SK-N-SH treated with all-trans-retinoic acid at 6 μM for 48 hours (cell line): ENCODE data around the gene MACC1.
A peak's percentile ranks its signal among the peaks of the same experiment; 100 is the strongest.

ENCODE experiments used
- ATAC-seq: fragments of 200-7000 bp; cut with Tn5 transposase; 3 replicates; pipeline ENCODE4 v1.9.1; 2020; ENCODE audit warnings: mild to moderate bottlenecking, moderate library complexity
- ARNTL ChIP-seq: fragments of 450-650 bp; formaldehyde crosslinking; IDR thresholded peaks from 2 replicates; pipeline ENCODE4 v1.5.0; 2020; ENCODE audit warnings: low read depth, mild to moderate bottlenecking, moderate library complexity, borderline replicate concordance
- BACH2 ChIP-seq: fragments of 250-450 bp; sonication (Bioruptor Pico); IDR thresholded peaks from 2 replicates; pipeline ENCODE4 v1.9.0; 2021; ENCODE audit warnings: mild to moderate bottlenecking, borderline replicate concordance
- CREB5 ChIP-seq: fragments of 250-450 bp; sonication (Bioruptor Pico); IDR thresholded peaks from 2 replicates; pipeline ENCODE4 v1.5.1; 2020; ENCODE audit warnings: low read depth, mild to moderate bottlenecking, moderate library complexity
- CSDC2 ChIP-seq: fragments of 250-450 bp; sonication (Bioruptor Pico); IDR thresholded peaks from 2 replicates; pipeline ENCODE4 v1.5.0; 2020; ENCODE audit warnings: mild to moderate bottlenecking, moderate library complexity
- ESRRG ChIP-seq: fragments of 250-450 bp; sonication (Bioruptor Pico); IDR thresholded peaks from 2 replicates; pipeline ENCODE4 v1.6.1; 2021; ENCODE audit warnings: mild to moderate bottlenecking
- GLIS3 ChIP-seq: fragments of 250-450 bp; sonication (Bioruptor Pico); IDR thresholded peaks from 2 replicates; pipeline ENCODE4 v1.5.0; 2020; ENCODE audit warnings: mild to moderate bottlenecking, moderate library complexity
- ISL1 ChIP-seq: fragments of 250-450 bp; sonication (Bioruptor Pico); IDR thresholded peaks from 2 replicates; pipeline ENCODE4 v2.1.2; 2022; ENCODE audit warnings: mild to moderate bottlenecking, moderate library complexity
- RARB ChIP-seq: fragments of 250-450 bp; sonication (Bioruptor Pico); IDR thresholded peaks from 2 replicates; pipeline ENCODE4 v1.8.0; 2021; ENCODE audit warnings: mild to moderate bottlenecking, moderate library complexity
- SNAI2 ChIP-seq: fragments of 250-450 bp; sonication (Bioruptor Pico); IDR thresholded peaks from 2 replicates; pipeline ENCODE4 v1.5.0; 2020; ENCODE audit warnings: mild to moderate bottlenecking, moderate library complexity
- TCF4 ChIP-seq: fragments of 250-450 bp; sonication (Bioruptor Pico); IDR thresholded peaks from 2 replicates; pipeline ENCODE4 v1.8.0; 2021; ENCODE audit warnings: mild to moderate bottlenecking, moderate library complexity, borderline replicate concordance
- TOX ChIP-seq: fragments of 250-450 bp; sonication (Bioruptor Pico); IDR thresholded peaks from 2 replicates; pipeline ENCODE4 v1.8.0; 2021; ENCODE audit warnings: mild to moderate bottlenecking, moderate library complexity, borderline replicate concordance
- ZFP3 ChIP-seq: fragments of 250-450 bp; sonication (Bioruptor Pico); IDR thresholded peaks from 2 replicates; pipeline ENCODE4 v1.5.0; 2020; ENCODE audit warnings: mild to moderate bottlenecking, moderate library complexity
- ZFP30 ChIP-seq: fragments of 450-650 bp; formaldehyde crosslinking; IDR thresholded peaks from 2 replicates; pipeline ENCODE4 v1.5.0; 2022; ENCODE audit warnings: mild to moderate bottlenecking, moderate library complexity
- ZNF565 ChIP-seq: fragments of 450-650 bp; formaldehyde crosslinking; conservative IDR thresholded peaks from 2 replicates; pipeline ENCODE4 v1.5.0; 2020; ENCODE audit warnings: low read depth, mild to moderate bottlenecking, moderate library complexity
- ZNF70 ChIP-seq: fragments of 450-650 bp; formaldehyde crosslinking; IDR thresholded peaks from 2 replicates; pipeline ENCODE4 v1.5.0; 2020; ENCODE audit warnings: mild to moderate bottlenecking, moderate library complexity
- ZNF8 ChIP-seq: fragments of 450-650 bp; formaldehyde crosslinking; IDR thresholded peaks from 2 replicates; pipeline ENCODE4 v1.5.0; 2020; ENCODE audit warnings: mild to moderate bottlenecking, moderate library complexity
- TF ChIP-seq, protein P1 (sequence below): fragments of 250-450 bp; sonication (Bioruptor Pico); IDR thresholded peaks from 2 replicates; pipeline ENCODE4 v1.5.0; 2020; ENCODE audit warnings: mild to moderate bottlenecking, moderate library complexity
- TF ChIP-seq, protein P2 (sequence below): fragments of 250-450 bp; sonication (Bioruptor Pico); IDR thresholded peaks from 2 replicates; pipeline ENCODE4 v1.8.0; 2021; ENCODE audit warnings: low read depth, mild to moderate bottlenecking, moderate library complexity, borderline replicate concordance
- TF ChIP-seq, protein P3 (sequence below): fragments of 250-450 bp; sonication (Bioruptor Pico); IDR thresholded peaks from 2 replicates; pipeline ENCODE4 v1.8.0; 2020; ENCODE audit warnings: mild to moderate bottlenecking, moderate library complexity, borderline replicate concordance

Gene MACC1

DNA sequence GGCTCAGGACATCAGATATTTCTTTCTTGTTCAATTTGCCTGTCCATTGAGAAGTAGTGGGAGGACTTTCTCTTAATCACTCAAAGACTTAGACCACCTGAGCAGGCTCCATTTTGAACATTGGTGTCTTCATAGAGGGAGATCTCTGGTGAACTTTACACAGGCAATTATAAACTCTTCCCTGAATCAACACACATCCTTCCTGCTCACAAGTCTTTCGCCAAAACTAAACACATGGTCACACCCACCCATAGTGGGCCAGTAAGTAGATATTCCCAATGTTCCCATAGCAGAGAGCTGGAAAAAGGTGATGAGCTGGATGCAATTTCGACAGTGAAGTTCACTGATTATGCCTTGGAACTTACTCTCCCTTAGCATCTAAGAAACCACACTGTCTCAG, 8.2 kb upstream of the MACC1 start:
- no peak for ATAC-seq
- TF ChIP-seq ARNTL (no peak), ZFP3 (CRISPR knock-in tag) (no peak), RARB (no peak), ZFP30 (CRISPR knock-in tag) (no peak), ZNF565 (CRISPR knock-in tag) (no peak), GLIS3 (CRISPR knock-in tag) (no peak), ISL1 (no peak), SNAI2 (no peak), TOX (no peak), ZNF70 (CRISPR knock-in tag) (no peak), ESRRG (CRISPR knock-in tag) (no peak), CSDC2 (CRISPR knock-in tag) (no peak), ZNF8 (CRISPR knock-in tag) (no peak)
- TF ChIP-seq, protein P1, sequence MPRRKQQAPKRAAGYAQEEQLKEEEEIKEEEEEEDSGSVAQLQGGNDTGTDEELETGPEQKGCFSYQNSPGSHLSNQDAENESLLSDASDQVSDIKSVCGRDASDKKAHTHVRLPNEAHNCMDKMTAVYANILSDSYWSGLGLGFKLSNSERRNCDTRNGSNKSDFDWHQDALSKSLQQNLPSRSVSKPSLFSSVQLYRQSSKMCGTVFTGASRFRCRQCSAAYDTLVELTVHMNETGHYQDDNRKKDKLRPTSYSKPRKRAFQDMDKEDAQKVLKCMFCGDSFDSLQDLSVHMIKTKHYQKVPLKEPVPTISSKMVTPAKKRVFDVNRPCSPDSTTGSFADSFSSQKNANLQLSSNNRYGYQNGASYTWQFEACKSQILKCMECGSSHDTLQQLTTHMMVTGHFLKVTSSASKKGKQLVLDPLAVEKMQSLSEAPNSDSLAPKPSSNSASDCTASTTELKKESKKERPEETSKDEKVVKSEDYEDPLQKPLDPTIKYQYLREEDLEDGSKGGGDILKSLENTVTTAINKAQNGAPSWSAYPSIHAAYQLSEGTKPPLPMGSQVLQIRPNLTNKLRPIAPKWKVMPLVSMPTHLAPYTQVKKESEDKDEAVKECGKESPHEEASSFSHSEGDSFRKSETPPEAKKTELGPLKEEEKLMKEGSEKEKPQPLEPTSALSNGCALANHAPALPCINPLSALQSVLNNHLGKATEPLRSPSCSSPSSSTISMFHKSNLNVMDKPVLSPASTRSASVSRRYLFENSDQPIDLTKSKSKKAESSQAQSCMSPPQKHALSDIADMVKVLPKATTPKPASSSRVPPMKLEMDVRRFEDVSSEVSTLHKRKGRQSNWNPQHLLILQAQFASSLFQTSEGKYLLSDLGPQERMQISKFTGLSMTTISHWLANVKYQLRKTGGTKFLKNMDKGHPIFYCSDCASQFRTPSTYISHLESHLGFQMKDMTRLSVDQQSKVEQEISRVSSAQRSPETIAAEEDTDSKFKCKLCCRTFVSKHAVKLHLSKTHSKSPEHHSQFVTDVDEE (CRISPR knock-in tag) = no peak
- TF ChIP-seq, protein P2, sequence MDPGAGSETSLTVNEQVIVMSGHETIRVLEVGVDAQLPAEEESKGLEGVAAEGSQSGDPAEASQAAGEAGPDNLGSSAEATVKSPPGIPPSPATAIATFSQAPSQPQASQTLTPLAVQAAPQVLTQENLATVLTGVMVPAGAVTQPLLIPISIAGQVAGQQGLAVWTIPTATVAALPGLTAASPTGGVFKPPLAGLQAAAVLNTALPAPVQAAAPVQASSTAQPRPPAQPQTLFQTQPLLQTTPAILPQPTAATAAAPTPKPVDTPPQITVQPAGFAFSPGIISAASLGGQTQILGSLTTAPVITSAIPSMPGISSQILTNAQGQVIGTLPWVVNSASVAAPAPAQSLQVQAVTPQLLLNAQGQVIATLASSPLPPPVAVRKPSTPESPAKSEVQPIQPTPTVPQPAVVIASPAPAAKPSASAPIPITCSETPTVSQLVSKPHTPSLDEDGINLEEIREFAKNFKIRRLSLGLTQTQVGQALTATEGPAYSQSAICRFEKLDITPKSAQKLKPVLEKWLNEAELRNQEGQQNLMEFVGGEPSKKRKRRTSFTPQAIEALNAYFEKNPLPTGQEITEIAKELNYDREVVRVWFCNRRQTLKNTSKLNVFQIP = no peak

DNA sequence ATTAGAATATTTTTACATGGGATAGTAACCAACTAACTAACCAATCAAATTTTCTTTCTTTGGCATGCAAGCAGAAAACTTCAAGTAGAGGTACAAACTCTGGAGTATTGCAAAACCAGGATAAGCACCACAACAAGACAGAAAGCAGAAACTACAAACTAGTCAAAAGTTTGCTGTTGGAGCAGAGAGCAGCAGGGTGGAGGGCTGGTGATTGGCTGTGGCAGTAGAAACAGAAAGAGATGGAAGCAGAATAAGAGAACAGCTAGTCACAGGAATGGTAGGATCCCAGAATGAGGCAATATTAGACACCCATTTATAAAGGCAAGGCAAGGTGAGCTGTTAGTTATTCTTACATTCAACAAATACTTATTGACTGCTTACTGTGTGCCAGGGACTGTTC, 6.8 kb upstream of the MACC1 start:
- TF ChIP-seq, protein P3, sequence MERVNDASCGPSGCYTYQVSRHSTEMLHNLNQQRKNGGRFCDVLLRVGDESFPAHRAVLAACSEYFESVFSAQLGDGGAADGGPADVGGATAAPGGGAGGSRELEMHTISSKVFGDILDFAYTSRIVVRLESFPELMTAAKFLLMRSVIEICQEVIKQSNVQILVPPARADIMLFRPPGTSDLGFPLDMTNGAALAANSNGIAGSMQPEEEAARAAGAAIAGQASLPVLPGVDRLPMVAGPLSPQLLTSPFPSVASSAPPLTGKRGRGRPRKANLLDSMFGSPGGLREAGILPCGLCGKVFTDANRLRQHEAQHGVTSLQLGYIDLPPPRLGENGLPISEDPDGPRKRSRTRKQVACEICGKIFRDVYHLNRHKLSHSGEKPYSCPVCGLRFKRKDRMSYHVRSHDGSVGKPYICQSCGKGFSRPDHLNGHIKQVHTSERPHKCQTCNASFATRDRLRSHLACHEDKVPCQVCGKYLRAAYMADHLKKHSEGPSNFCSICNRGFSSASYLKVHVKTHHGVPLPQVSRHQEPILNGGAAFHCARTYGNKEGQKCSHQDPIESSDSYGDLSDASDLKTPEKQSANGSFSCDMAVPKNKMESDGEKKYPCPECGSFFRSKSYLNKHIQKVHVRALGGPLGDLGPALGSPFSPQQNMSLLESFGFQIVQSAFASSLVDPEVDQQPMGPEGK (CRISPR knock-in tag) = no peak
- ATAC-seq = no peak

GRCh38 chr7:20223356-20223755, 6.2 kb upstream of the MACC1 start:
- TF ChIP-seq ESRRG (CRISPR knock-in tag) = no peak
- TF ChIP-seq CREB5 (CRISPR knock-in tag) = no peak
- no peak for TF ChIP-seq ISL1
- TF ChIP-seq CSDC2 (CRISPR knock-in tag) = no peak
- TF ChIP-seq GLIS3 (CRISPR knock-in tag) = no peak
- TF ChIP-seq SNAI2 = no peak
- TF ChIP-seq, protein P1 (CRISPR knock-in tag) = no peak
- no peak for TF ChIP-seq BACH2 (CRISPR knock-in tag)
- TF ChIP-seq, protein P3 (CRISPR knock-in tag) = no peak
- no peak for TF ChIP-seq ZNF565 (CRISPR knock-in tag)
- TF ChIP-seq RARB = no peak
- no peak for TF ChIP-seq ARNTL
- no peak for TF ChIP-seq ZNF8 (CRISPR knock-in tag)
- TF ChIP-seq, protein P2 = no peak
- no peak for TF ChIP-seq TCF4
- ATAC-seq = 0 out of 3 replicates have a peak, but pooled peaks have one; percentile 30
